Kasumi-1 (cell line): ENCODE data around the gene SPPL2B.
A peak's percentile ranks its signal among the peaks of the same experiment; 100 is the strongest.
"Not testable (repeated sequence)": the region's sequence is repeated elsewhere in the genome, so short reads cannot be mapped to it uniquely, and the experiment has no call there.

ENCODE experiments used
- DNase-seq, 2 experiments: peaks; one replicate each; lab custom pipeline; 2025; lab: John Stamatoyannopoulos, UW

Gene SPPL2B

DNA sequence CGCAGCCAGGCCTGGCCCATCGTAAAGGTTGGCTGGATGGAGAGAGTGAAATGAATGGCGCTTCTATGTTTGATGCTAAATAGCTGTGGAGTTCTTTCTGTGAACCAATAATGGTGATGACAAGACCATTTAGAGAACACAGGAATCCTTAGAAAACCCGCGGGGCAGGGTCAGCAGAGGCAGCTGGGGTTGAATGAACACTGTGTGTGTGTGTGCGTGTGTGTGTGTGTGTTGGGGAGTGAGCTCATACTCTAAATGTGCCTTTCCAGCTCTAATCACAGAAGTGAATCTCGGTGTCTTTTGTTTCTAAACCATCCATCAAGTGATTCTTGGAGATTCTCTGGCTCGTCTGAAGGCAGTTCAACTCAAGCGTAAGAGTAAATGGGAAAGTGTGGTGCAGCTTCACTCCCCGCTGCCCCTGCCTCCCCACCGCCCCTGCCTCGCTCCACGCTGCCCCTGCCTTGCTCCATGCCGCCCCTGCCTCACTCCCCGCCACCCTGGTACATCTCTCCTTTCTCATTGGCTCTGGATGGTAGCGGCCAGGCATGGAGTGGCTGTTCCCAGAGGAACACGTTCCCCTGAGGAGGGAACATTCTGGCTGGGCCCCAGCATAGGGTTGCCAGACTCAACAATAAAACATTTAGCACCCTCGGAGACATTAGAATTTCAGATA is 52.8 kb downstream of the SPPL2B start:
- DNase-seq: no peak

DNA sequence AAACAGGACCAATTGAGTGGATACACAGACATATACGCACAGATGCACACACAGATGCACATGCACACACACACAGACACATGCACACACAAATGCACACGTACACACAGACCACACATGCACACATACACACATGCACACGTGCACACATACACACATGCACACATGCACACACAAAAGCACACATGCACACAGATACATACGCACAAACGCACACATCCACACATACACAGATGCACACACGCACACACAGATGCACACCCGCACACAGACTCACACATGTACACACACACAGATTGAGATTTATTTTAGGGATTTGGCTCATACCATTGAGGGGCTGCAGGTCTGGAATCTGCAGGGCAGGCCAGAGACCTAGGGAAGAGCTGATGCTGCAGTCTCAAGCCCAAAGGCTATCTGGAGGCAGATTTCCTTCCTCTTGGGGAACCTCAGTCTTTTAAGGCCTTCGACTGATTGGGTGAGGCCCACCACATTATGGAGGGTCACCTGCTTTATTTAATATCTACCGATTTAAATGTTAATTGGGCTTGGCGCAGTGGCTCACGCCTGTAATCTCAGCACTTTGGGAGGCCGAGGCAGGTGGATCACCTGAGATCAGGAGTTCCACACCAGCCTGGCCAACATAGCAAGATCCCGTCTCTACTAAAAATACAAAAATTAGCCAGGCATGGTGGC is 54.2 kb downstream of the SPPL2B start:
- DNase-seq: no peak

DNA sequence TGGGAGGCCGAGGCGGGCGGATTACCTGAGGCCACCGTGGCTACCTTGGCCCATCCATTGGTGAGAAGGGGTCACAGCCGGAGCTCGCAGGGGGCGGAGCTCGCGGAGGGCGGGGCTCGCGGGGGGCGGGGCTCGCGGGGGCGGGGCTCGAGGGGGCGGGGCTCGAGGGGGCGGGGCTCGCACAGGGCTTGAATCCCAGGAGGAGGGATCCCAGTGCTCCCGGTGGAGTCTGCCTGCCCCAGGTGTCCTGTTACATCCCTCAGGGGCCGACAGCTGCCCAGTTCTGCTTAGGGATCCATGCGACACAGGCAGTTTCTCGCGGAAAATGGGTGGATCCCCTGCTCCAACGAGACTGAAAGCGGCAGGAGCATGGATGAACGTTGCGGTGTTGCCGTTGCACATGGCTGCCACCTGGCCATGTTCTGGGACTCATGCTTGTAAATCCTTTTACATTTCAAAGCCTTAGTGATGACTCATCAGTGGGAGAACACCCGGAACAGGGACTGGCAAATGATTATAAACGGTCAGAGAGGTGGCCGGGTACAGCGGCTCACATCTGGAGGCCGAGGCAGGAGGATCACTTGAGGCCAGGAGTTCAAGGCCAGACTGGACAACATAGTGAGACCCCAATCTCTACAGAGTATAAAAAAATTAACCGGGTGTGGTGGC is 56.7 kb downstream of the SPPL2B start:
- DNase-seq: peak; percentile 24

GRCh38 chr19:2387367-2388288 is 59.1 kb downstream of the SPPL2B start:
- no peak for DNase-seq

GRCh38 chr19:2389594-2389993 is 61.1 kb downstream of the SPPL2B start:
- no peak for DNase-seq

DNA sequence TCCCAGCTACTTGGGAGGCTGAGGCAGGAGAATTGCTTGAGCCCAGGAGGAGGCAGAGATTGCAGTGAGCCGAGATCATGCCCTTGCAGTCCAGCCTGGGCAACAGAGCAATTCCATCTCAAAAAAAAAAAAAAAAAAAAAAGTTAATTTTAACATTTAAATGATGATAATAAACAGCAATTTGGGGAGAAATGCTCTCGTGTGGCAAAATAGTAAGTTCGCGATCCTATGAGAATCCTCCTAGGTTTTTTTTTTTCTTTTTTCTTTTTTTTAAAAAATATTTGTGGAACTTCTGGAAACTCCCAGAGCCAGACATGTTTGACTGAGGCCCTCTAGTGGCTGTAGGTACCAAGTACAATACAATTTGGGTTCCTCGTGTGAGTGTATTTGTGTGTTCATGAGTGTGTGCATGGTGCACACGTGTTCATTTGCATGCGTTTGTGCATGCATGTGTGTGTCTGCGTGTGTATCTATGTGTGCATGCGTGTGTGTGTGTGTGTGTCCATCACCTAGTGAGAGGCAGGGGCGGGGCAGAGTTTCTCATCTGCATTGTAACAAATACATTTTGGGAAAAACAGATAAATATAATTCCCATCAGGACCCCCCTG is 62.7 kb downstream of the SPPL2B start:
- DNase-seq: peak; percentile 73 to 76

GRCh38 chr19:2392366-2392765 is 63.9 kb downstream of the SPPL2B start:
- no peak for DNase-seq

GRCh38 chr19:2392899-2393298 is 64.4 kb downstream of the SPPL2B start:
- DNase-seq: not testable (repeated sequence)

GRCh38 chr19:2394054-2394441 is 65.6 kb downstream of the SPPL2B start:
- no peak for DNase-seq

DNA sequence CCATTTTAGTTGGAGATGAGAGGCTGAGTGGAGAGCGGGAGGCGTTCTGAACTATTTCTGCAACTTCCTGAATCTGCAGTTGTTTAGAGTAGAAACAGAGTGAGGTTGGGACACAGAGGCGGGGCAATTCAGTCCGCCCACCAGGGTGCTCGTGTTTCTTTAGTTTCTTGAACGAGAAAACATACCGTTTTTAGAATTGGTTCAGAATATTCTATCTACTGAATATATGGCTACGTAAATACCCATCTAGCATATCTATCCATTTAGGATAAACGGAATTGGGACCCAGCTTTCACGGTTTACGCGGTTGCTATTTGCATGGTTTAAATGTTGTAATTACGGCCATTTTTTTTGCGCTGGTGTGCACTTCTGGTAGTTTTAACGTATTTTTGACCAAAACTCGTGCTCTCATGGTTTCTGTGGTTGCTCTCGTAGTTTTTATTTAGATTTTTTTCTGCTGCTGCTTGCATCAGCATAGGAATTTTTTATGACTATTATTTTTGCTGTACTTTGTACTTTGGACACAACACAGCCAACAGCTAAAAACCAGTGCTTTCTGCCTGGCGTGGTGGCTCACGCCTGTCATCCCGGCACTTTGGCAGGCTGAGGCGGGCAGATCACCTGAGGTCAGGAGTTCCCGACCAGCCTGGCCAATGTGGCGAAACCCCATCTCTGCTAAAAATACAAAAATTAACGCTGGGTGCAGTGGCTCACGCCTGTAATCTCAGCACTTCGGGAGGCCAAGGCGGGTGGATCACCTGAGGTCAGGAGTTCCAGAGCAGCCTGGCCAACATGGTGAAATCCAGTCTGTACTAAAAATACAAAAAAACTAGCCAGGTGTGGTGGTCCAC is 66.2 kb downstream of the SPPL2B start:
- DNase-seq: peak; percentile 86 to 88

DNA sequence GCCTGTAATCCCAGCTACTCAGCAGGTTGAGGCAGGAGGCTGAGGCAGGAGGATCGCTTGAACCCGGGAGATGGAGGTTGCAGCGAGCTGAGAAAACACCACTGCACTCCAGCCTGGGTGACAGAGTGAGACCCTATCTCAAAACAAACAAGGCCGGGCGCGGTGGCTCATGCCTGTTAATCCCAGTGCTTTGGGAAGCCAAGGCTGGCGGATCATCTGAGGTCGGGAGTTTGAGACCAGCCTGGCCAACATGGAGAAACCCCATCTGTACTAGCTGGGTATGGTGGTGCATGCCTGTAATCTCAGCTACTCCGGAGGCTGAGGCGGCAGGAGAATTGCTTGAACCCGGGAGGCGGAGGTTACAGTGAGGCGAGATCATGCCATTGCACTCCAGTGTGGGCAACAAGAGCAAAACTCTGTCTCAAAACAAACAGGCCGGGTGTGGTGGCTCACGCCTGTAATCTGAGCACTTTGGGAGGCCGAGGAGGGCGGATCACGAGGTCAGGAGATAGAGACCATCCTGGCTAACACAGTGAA is 66.9 kb downstream of the SPPL2B start:
- DNase-seq: not testable (repeated sequence)

DNA sequence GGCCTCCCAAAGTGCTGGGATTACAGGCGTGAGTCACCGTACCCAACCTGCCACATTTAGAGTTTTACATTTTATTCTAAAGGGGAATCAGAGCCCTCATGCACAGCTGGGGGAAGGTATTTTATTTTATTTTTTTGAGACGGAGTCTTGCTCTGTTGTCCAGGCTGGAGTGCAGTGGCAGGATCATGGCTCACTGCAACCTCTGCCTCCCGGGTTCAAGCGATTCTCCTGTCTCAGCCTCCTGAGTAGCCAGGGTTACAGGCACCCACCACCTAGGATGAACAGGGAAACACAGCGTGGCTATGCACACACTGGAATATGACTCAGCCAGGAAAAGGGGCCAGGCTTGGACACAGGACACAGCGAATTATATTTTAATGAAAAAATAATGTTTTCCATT is 68.7 kb downstream of the SPPL2B start:
- not testable (repeated sequence) for DNase-seq

DNA sequence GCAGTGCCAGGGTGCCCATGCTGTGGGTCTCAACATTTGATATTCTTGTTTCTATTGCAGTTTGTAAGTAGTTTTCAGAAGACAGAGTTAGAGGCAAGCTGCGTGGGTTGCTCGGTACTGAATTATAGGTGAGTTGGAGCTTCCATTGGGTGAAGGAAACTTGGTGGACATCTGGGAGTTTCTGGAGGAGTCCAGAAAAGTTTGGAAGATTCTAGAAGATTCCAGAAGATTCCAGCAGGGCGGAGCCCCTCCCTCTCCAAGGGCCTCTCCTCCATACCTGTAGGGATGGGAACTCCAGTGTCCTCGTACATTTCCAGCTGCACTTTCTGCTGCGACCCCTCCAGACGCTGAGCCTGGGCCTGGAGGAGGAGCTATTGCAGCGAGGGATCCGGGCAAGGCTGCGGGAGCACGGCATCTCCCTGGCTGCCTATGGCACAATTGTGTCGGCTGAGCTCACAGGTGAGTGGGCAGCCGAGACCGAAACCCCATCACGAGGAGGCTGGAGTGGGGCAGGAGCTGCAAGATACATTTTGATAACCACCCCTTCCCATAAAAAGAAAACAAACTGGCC is 70.3 kb downstream of the SPPL2B start:
- no peak for DNase-seq

GRCh38 chr19:2399582-2399981 is 71.1 kb downstream of the SPPL2B start:
- DNase-seq: no peak
